Hematopoietic multipotent progenitor cell treated with erythropoietin and hydrocortisone succinate and interleukin-3 and kit ligand, for 17 days (in vitro differentiated cells): ENCODE data around the gene DYNLRB1.
"Not testable (repeated sequence)": the region's sequence is repeated elsewhere in the genome, so short reads cannot be mapped to it uniquely, and the experiment has no call there.

Experiments used
- DNase-seq: peaks from one replicate; pipeline ENCODE4 v3.0.0-alpha.2; 2015; ENCODE audit warnings: low spot score

DYNLRB1 gene

GRCh38 chr20:34512266-34512954 is 3.8 kb upstream of the DYNLRB1 start:
- DNase-seq, result no peak

DNA sequence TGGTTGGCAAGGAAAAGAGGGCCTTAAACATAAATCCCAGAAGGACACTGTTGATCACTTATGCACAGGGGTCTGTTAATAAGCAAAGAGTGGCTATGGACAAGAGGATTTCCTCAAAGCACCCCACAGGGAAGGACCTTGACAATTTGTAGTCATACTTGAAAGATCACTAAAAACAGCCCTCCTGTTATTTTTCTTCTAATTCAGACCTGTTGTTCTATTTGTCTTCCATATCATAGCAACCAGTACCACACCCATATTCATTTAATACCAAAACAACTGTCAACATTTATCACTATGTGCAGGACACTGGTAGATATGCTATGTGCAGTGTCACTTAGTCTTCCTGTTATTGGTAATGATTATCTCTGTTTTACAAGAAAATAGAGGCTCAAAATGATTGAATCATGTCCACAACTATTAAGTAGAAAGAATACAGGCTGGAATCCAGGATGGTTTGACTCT is 3.2 kb upstream of the DYNLRB1 start:
- peak; percentile 23 for DNase-seq

DNA sequence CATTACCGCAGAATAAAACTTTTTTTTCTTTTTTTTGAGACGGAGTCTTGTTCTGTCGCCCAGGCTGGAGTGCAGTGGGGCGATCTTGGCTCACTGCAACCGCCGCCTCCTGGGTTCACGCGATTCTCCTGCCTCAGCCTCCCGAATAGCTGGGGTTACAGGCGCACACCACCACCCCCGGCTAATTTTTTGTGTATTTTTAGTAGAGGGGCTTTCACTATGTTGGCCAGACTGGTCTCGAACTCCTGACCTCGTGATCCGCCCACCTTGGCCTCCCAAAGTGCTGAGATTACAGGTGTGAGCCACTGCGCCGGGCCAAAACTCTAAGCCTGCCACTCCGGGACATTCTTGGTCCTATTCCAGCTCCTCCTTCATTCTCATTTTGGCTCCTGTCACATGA is 2.2 kb upstream of the DYNLRB1 start:
- not testable (repeated sequence) for DNase-seq

DNA sequence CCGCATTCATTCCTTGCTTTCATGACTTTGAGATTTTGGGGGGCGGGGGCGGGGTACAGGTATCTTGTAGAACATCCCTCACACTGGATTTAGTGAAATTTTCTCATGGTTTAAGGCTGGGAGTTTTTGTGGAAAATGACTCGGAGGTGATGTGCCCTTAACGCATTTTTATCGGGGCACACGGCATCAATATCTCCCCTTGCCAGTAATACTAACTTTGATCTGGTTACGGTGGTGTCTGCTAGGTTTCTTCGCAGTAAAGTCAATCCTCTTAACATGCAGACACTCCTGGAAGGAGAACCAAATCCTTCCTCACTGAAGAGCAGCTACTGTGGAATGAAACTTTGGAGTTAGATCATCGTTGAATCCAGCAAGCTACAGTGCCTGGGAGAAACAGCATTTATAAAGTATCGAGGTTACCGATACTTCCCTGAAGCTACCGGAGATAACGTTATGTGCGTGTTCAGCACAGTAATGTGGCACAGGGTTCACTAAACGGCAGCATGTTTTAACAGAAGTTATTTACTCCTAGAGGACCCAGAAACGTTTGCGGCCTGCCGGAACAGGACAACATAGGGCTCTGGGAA is 1.2 kb upstream of the DYNLRB1 start:
- DNase-seq, result no peak

GRCh38 chr20:34515484-34516246 is 557 bp upstream of the DYNLRB1 start:
- peak; percentile 56 for DNase-seq

- no peak for DNase-seq
Measured at GRCh38 chr20:34517114-34517505, 888 bp downstream of the DYNLRB1 start.

DNA sequence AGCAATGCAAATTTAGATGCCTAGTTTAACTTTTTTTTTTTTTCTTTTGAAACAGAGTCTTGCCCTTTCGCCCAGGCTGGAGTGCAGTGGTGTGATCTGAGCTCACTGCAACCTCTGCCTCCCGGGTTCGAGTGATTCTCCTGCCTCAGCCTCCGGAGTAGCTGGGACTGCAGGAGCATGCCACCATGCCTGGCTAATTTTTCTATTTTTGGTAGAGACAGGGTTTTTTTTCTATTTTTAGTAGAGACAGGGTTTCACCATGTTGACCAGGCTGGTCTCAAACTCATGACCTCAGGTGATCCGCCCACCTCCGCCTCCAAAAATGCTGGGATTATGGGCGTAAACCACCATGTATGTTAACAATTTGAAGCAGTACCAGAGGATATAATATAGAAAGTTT is 2.6 kb downstream of the DYNLRB1 start:
- not testable (repeated sequence) for DNase-seq

DNA sequence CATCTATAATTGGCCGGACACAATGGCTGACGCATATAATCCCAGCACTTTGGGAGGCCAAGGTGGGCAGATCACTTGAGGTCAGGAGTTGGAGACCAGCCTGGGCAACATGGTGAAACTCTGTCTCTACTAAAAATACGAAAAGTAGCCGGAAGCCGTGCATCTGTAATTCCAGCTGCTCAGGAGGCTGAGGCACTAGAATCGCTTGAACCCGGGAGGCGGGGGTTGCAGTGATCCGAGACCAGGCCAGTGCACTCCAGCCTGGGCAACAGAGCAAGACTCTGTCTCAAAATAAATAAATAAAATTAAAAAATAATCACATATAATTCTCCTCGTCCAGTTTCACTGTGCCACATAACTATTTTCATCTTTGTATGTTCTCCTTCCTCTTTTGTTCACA is 3.6 kb downstream of the DYNLRB1 start:
- not testable (repeated sequence) for DNase-seq

- DNase-seq, result peak; percentile 57
Measured at GRCh38 chr20:34522969-34523871, 7.0 kb downstream of the DYNLRB1 start.

DNA sequence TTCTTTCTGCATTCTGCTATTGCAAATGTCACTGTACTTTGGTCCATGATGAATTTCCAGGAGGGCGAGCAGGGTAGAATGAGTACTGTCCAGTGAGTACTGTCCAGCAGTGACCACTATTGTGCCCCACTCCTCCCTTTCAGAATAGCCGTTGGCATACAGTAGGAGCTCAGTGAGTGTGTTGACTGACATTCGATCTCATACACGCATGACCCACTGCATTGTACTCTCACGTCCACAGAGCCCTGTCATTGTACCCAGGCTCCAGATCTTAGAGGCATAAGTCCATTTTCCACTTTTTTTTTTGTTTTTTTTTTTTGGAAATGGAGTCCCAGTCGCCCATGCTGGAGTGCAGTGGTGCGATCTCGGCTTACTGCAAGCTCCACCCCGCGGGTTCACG is 8.2 kb downstream of the DYNLRB1 start:
- no peak for DNase-seq

GRCh38 chr20:34525342-34525708 is 9.1 kb downstream of the DYNLRB1 start:
- no peak for DNase-seq

GRCh38 chr20:34525709-34526416 is 9.6 kb downstream of the DYNLRB1 start:
- no peak for DNase-seq

DNA sequence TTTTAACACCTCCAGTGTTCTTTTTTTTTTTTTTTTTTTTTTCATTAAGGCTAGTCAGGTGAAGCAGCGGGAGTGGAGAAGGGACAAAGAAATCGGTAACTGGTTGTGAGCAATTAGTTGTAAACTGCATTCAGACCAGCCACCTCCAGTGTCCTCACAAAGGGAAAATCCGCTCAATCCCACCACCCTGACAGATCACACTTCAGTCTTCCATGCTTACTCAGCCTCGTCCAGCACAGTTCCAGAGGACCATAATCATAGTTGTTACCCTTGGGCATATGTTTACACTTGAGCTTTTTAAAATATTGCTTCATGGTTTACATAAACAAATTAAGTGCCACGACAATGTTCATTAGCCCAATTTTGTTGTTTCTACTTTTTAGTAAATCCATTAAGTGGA is 10.2 kb downstream of the DYNLRB1 start:
- DNase-seq, result no peak

DNA sequence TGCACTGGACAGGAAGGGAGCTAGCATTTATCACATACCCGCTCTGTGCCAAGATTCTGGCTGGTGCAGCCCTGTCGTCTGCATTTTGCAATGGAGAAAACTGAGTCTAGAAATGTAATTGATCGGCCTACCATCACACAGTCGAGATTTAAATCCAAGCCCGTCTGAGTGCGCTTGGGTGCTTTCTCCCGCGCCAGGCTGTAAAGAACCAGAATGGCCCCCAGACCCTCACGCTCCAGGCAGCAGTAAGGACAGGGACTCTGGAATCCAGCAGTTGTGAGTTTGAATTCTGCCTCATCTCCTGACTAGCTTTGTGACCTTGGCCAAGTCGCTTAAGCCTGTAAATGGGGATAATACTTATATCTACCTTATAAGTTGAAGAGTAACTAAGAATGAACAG is 10.8 kb downstream of the DYNLRB1 start:
- DNase-seq, result no peak

DNA sequence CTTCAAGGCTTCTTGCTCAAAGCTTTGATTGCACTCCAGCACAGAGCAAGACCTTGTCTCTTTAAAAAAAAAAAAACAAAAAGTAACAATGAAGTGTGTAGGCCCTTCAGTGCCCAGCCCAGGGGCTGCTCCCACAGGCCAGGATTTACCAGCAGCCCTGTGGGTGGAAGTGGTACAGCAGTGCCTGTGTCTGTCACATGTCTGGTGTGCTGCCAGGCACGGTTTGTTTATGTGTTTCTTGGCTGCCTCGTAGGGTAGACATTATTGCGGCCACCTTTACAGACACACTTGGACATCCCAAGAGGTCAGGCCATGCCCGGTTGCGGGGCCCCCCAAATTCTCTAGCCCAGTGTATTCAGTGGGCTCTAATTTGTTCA is 12.7 kb downstream of the DYNLRB1 start:
- DNase-seq, result no peak

- DNase-seq, result no peak
Measured at GRCh38 chr20:34529742-34530141, 13.5 kb downstream of the DYNLRB1 start.

DNA sequence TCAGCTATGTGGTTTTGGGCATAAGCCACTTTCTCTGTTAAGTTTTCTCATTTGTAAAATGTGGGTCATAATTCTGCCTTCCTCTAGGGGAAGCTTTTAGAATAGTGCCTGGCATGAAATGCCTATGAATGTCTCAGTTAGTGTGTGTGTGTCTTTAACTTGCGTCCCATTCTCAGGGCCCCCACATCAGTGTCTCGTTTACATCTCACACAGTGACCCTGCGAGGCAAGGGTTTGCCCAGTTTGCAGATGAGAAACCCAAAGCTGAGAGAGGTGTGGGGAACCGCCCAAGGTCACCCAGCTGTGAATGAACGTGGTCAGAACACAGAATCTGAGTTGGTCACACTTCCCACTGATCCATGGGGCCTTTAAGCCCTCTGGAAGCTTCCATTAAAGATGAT is 14.1 kb downstream of the DYNLRB1 start:
- DNase-seq, result no peak

DNA sequence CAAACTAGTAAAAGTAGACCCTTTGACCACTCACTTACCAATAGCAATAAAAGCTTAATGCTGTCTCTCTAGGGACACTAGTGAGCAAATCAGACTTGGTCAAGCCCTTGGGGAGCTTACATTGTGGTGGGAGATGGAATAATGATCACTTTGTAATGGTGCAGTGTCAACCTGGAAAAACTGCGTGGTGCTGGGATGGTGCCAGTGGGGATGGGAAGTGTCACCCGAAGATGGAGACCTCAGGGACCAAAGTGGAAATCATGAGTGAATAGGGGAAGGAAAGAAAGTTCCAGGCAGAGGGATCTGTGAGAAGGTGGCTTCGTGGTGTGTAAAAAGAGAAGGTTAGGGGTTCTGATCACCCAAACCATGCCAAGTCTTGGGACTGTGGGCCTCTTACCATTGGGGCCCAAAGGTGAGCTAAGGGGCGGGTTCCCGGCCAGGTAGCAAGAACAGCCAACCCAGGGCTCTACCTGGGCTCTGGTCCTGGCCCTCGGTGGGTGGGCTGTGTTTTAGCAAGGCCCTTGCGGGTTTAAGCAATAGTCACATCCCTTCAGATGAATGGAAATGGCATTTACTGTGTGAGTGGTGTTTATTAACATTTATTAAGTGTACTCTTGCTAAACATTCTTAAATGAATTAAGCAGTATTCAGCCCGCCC is 15.5 kb downstream of the DYNLRB1 start:
- DNase-seq, result no peak

- DNase-seq, result no peak
Measured at GRCh38 chr20:34532320-34532719, 16.1 kb downstream of the DYNLRB1 start.

DNA sequence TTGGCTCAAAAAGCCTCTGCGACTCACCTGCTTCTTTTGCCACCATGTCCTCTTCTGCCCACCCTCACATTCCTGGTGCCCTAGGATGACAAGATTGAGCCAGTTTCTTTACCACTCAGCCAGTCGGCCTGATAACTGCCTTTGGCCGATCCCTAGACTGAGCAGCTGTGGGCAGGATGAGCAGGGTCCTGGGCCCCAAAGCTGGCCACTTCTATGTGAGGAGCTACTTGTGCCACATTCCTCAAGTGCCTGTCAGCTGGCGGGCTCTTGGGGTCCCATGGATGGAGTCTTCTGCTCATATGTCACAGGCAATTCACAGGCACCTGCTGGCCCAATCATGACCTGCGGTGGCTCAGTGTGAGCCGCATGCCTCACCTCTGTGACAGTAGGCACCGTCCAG is 16.5 kb downstream of the DYNLRB1 start:
- no peak for DNase-seq
